ENCODE results near the gene SNF8.
"Not testable (repeated sequence)": the region's sequence is repeated elsewhere in the genome, so short reads cannot be mapped to it uniquely, and the experiment has no call there.

Gene SNF8

GRCh38 chr17:48944515-48945260 lies at the start of gene SNF8:
SNF8 (minus strand) TSS chr17:48944842; CDS start chr17:48944734, 108 bp downstream.
- peak; percentile 29 to 94 (median 82) for DNase-seq

- DNase-seq: no peak
Observed at GRCh38 chr17:48993951-48994350, 49.3 kb upstream of the SNF8 start.

GRCh38 chr17:48993305-48993704 lies 48.7 kb upstream of the SNF8 start:
- DNase-seq: no peak

- no peak for DNase-seq
Observed at GRCh38 chr17:48992444-48992843, 47.8 kb upstream of the SNF8 start.

- DNase-seq: no peak
Observed at GRCh38 chr17:48990882-48991357, 46.3 kb upstream of the SNF8 start.

GRCh38 chr17:48989100-48989499 lies 44.5 kb upstream of the SNF8 start:
- DNase-seq: no peak

- no peak for DNase-seq
Observed at GRCh38 chr17:48985436-48986245, 41.0 kb upstream of the SNF8 start.

- DNase-seq: no peak
Observed at GRCh38 chr17:48981927-48982539, 37.4 kb upstream of the SNF8 start.

- no peak for DNase-seq
Observed at GRCh38 chr17:48973806-48974205, 29.2 kb upstream of the SNF8 start.

GRCh38 chr17:48972749-48973097 lies 28.1 kb upstream of the SNF8 start:
- DNase-seq: no peak

- no peak for DNase-seq
Observed at GRCh38 chr17:48970865-48971687, 26.4 kb upstream of the SNF8 start.

GRCh38 chr17:48970224-48970623 lies 25.6 kb upstream of the SNF8 start:
- no peak for DNase-seq

GRCh38 chr17:48961516-48962233 lies 17.0 kb upstream of the SNF8 start:
- DNase-seq: no peak

- no peak for DNase-seq
Observed at GRCh38 chr17:48960834-48961515, 16.3 kb upstream of the SNF8 start.

GRCh38 chr17:48954300-48954755 lies 9.7 kb upstream of the SNF8 start:
- DNase-seq: no peak

GRCh38 chr17:48952904-48953303 lies 8.3 kb upstream of the SNF8 start:
- no peak for DNase-seq

GRCh38 chr17:48951572-48951971 lies 6.9 kb upstream of the SNF8 start:
- no peak for DNase-seq

GRCh38 chr17:48945261-48945651 lies 614 bp upstream of the SNF8 start:
- DNase-seq: not testable (repeated sequence)

- DNase-seq: no peak
Observed at GRCh38 chr17:48933035-48933434, 11.6 kb downstream of the SNF8 start.

GRCh38 chr17:48930435-48930873 lies 14.2 kb downstream of the SNF8 start:
- DNase-seq: no peak

All from nucleus accumbens (tissue), 56 donors.